COR-L47 (cell line): ENCODE data around the gene DDIT4.
"Not testable (repeated sequence)": the region's sequence is repeated elsewhere in the genome, so short reads cannot be mapped to it uniquely, and the experiment has no call there.

ENCODE experiments used
- DNase-seq: peaks from one replicate; lab custom pipeline; 2025; lab: John Stamatoyannopoulos, UW

DDIT4 gene, protein sequence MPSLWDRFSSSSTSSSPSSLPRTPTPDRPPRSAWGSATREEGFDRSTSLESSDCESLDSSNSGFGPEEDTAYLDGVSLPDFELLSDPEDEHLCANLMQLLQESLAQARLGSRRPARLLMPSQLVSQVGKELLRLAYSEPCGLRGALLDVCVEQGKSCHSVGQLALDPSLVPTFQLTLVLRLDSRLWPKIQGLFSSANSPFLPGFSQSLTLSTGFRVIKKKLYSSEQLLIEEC

GRCh38 chr10:72273410-72274212, at the start of gene DDIT4:
TSS of gene DDIT4 (plus strand) at chr10:72273924. CDS start at chr10:72274217, 293 bp downstream.
- DNase-seq, result peak; percentile 92

DNA sequence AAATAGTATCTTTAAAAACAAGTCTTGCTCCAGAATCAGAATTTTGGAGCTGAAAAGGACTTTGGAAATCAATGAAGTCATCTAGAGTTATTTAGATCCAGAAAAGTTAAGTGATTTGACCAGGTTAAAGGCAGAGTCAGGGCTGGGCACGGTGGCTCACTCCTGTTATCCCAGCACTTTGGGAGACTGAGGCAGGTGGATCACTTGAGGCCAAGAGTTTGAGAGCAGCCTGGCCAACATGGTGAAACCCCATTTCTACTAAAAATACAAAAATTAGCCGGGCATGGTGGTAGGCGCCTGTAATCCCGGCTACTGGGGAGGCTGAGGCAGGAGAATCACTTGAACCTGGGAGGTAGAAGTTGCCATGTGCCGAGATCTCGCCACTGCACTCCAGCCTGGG, 49.5 kb upstream of the DDIT4 start:
- DNase-seq, result not testable (repeated sequence)

DNA sequence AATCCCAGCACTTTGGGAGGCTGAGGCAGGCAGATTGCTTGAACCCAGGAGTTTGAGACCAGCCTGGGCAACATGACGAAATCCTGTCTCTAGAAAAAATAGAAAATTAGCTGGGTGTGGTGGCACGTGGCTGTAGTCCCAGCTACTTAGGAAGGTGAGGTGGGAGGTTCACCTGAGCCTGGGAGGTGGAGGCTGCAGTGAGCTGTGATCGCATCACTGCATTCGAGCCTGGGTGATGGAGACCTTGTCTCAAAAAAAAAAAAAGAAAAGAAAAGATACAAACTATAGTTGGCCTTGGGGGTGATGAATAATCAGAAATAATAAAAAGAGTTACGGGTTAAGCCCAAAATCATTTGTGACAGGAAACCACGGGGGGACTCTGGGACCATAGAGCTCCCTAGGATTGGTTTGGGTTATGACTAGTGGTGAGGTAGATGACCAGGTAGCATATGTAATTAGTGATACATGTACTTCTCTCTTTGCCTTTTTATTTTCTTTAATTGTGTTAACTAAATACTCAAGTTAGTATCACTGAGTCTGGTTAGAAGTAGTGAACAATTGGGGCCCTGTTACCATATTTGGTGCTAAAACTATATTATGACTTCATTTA, 47.2 kb upstream of the DDIT4 start:
- DNase-seq, result no peak

GRCh38 chr10:72227826-72228225, 45.9 kb upstream of the DDIT4 start:
- no peak for DNase-seq

- peak; percentile 67 for DNase-seq
Observed at GRCh38 chr10:72228318-72228751, 45.4 kb upstream of the DDIT4 start.

GRCh38 chr10:72229261-72230251, 44.2 kb upstream of the DDIT4 start:
- no peak for DNase-seq

- DNase-seq, result no peak
Observed at GRCh38 chr10:72233621-72234020, 40.1 kb upstream of the DDIT4 start.

DNA sequence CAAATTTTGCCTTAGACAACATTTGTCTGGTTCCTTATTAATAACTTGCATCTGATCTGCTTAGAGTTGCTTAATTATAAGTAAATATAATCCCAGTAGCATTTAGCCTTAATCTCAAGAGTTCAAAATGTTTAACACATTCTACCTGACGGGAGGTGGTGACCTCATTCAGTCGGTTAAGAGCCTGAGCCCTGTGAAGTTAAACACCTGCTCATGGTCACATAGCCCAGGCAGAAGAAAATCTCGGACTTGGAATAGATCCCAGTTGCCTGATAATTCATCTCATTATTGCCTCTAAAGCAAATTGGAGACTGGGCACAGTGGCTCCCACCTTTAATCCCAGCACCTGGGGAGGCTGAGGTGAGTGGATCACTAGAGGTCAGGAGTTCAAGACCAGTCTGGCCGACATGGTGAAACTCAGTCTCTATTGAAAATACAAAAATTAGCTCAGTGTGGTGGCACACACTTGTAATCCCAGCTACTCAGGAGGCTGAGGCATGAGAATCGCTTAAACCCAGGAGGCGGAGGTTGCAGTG, 39.1 kb upstream of the DDIT4 start:
- DNase-seq, result no peak

GRCh38 chr10:72235544-72236279, 38.0 kb upstream of the DDIT4 start:
- DNase-seq, result no peak

- DNase-seq, result no peak
Observed at GRCh38 chr10:72238392-72239175, 35.1 kb upstream of the DDIT4 start.

DNA sequence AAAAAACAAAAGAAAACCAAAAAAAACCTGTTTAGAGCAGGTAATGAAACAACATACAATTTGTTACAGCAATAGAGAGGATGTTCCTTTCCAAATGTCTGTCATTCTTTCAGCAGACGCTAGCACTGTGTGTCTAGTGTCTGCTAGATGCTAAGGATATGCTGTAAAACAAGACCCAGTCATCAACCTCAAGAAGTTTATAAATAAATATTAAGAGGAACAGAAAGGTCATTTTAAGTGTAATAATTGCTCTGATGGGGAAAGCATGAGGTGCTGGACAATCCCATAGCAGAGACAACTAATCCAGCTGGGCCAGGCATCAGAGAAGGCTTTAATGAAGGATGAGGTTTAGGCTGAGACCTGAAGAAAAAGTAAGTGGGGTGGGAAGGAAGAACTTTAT, 34.3 kb upstream of the DDIT4 start:
- DNase-seq, result no peak

GRCh38 chr10:72240371-72240770, 33.4 kb upstream of the DDIT4 start:
- no peak for DNase-seq

- DNase-seq, result no peak
Observed at GRCh38 chr10:72241691-72242252, 32.0 kb upstream of the DDIT4 start.

DNA sequence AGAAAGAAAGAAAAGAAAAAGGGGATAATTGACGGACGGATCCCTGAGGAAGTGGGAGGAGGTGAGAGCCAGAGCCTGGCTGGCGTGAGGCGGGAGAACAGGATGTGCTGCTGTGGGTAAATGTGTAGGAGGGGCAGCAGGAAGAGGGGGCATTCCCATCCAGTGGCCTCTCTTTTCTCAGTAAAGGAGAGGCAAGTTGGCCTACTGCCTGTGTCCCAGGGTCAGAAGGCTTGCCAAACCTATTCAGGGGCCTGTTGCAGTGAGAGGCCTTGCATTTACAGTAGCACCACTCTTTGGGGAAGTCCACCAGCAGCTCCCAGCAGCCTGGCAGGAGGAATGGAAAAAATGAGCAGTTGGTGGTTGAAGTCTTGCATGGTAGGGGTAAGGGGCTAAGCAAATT, 31.0 kb upstream of the DDIT4 start:
- no peak for DNase-seq

GRCh38 chr10:72243822-72244437, 29.8 kb upstream of the DDIT4 start:
- no peak for DNase-seq

DNA sequence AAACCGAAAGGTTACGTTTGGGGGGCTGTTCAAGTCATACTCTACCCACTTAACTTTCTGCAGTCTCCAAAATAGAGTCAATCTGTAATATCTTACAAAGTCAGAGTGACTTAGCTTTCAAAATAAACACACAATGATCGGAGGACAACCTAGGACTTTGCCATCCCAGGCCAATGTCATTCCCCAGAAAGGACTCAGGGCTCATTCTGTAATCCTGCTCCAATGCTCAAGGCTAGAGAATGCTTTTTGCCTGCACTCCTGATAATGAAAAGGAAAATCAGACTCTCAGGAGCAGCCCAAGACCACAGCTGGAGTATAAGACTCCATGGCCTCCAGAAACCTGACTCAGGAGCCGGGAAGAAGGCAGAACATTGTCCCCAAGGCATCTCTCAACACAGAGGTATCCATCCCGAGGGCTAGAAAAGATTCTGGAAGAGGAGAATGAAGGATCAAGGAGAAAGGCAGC, 29.1 kb upstream of the DDIT4 start:
- DNase-seq, result no peak

GRCh38 chr10:72245949-72246525, 27.7 kb upstream of the DDIT4 start:
- no peak for DNase-seq

GRCh38 chr10:72248468-72249151, 25.1 kb upstream of the DDIT4 start:
- no peak for DNase-seq
